Panc1 (cell line): ENCODE measurements around the gene FBP1. TPM values are rescaled to one million over a fixed set of nuclear protein-coding genes. Genes with fewer than 3 reads are reported as not detected.

Source experiments
- ATAC-seq: fragments of 200-7000 bp; cut with Tn5 transposase; 2 replicates; pipeline ENCODE4 v1.9.1; 2020; ENCODE audit warnings: mild to moderate bottlenecking, moderate library complexity
- BruUV-seq: library from RNA; stranded (reverse); fragments of 400-500 nt; replicated peaks from 2 replicates; lab custom pipeline; 2021; lab: Mats Ljungman, UMichigan
- CTCF ChIA-PET: fragments of 300-600 bp; sonication (Branson Sonifier 250); formaldehyde crosslinking; loops from one replicate; lab custom pipeline; 2022; ENCODE audit warnings: antibody characterized with exemption; lab: Charles Lee
- POLR2A ChIA-PET: fragments of 300-600 bp; sonication (Branson Sonifier 250); formaldehyde crosslinking; loops from one replicate; lab custom pipeline; 2022; ENCODE audit warnings: antibody characterized with exemption; lab: Charles Lee
- DNase-seq: peaks from one replicate; pipeline ENCODE4 v3.0.0-alpha.2; 2010; ENCODE audit warnings: low read depth, low spot score
- H3K27ac ChIP-seq: 2 replicates; pipeline ENCODE4 v1.5.1; 2011; ENCODE audit warnings: mild to moderate bottlenecking, low read length, inconsistent platforms
- H3K27me3 ChIP-seq: fragments of 200-500 bp; sonication (Bioruptor generic); 2 replicates; pipeline ENCODE4 v1.6.0; 2014; ENCODE audit warnings: low read length, inconsistent platforms; ENCODE audit not compliant: control insufficient read depth, insufficient read depth
- H3K36me3 ChIP-seq: fragments of 200-500 bp; sonication (Bioruptor generic); 2 replicates; pipeline ENCODE4 v1.5.1; 2014; ENCODE audit warnings: inconsistent platforms, mild to moderate bottlenecking, low read length, moderate library complexity; ENCODE audit not compliant: control insufficient read depth, insufficient read depth
- H3K4me1 ChIP-seq: 2 replicates; pipeline ENCODE4 v1.5.1; 2011; ENCODE audit warnings: inconsistent platforms, mild to moderate bottlenecking, low read length, moderate library complexity; ENCODE audit not compliant: control insufficient read depth, insufficient read depth
- H3K4me3 ChIP-seq, 2 experiments: 2 replicates each; pipeline ENCODE4 v1.5.1; 2011 to 2012; ENCODE audit warnings: low read depth in 2 of 2, low read length in 2 of 2, mild to moderate bottlenecking in 2 of 2, inconsistent platforms in 1 of 2, moderate library complexity in 1 of 2
- H3K9me3 ChIP-seq: fragments of 200-500 bp; sonication (Bioruptor generic); 2 replicates; pipeline ENCODE4 v1.5.1; 2014; ENCODE audit warnings: low read depth, mild to moderate bottlenecking, inconsistent platforms, low read length, moderate library complexity; ENCODE audit not compliant: control insufficient read depth, insufficient read depth
- POLR2AphosphoS5 ChIP-seq: IDR thresholded peaks from 2 replicates; pipeline ENCODE4 v1.6.1; 2012; ENCODE audit warnings: mild to moderate bottlenecking, low read depth, low read length, moderate library complexity
- SIN3A ChIP-seq: IDR thresholded peaks from 2 replicates; pipeline ENCODE4 v1.6.1; 2012; ENCODE audit warnings: low read depth, mild to moderate bottlenecking, low read length, moderate library complexity, borderline replicate concordance; ENCODE audit not compliant: insufficient read depth
- TCF7L2 ChIP-seq: IDR thresholded peaks from 2 replicates; pipeline ENCODE4 v1.6.1; 2011; ENCODE audit warnings: mild to moderate bottlenecking, low read depth, low read length, inconsistent platforms
- in situ Hi-C: cut with HindIII; loops from 2 replicates; pipeline ENCODE4 v1.10.0; 2016; ENCODE audit warnings: low sequenced_read_pairs, low pct_unique_long_range_greater_than_20kb
- intact Hi-C: fragments of 100-400 bp; cut with micrococcal nuclease; formaldehyde crosslinking; loops from one replicate; pipeline ENCODE4 v1.10.0; 2022; ENCODE audit not compliant: unreplicated experiment
- total RNA-seq: library from RNA; stranded (reverse); gene quantifications from one replicate; pipeline ENCODE4 v1.2.1, GENCODE V29; 2021; ENCODE audit not compliant: unreplicated experiment
- TF ChIP-seq, protein P1 (sequence below), 2 experiments: IDR thresholded peaks; 2 replicates each; pipeline ENCODE4 v1.6.1; 2011 to 2012; ENCODE audit warnings: low read depth in 2 of 2, control low read depth in 1 of 2, low read length in 1 of 2, mild to moderate bottlenecking in 1 of 2, moderate library complexity in 1 of 2; ENCODE audit not compliant: insufficient read depth in 1 of 2
- TF ChIP-seq, protein P2 (sequence below): fragments of 450-650 bp; IDR thresholded peaks from 2 replicates; pipeline ENCODE4 v1.5.1; 2017; ENCODE audit warnings: mild to moderate bottlenecking

FBP1 gene
- total RNA-seq, 1 experiment from 2014 or later = 0.36 TPM

DNA sequence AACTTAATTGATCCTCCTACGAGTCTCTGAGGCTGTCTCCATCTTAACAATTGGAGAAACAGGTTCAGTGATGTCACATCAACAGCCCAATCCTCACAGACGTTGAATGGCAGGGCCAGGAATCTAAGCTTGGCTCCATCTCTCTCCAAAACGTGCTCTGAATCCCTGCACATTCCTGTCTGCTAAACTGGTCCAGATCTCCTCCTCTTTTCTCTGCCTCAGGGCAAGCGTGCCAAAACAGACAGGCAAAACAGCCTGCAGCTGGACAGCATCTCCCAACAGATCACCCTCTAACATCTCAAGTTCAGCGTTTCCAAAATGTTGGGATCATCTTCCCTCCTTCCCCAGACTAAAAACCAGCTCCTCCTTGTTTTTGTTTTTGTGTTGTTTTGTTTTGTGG lies 6.6 kb downstream of the FBP1 start:
- H3K36me3 ChIP-seq = no peaks in the 10 kb centered on the region
- H3K4me1 ChIP-seq = no peaks in the 10 kb centered on the region
- no peaks in the 10 kb centered on the region for H3K9me3 ChIP-seq
- intact Hi-C loops = no loop called here
- H3K27ac ChIP-seq = no peak overlapping the region
- ATAC-seq = no peak
- no peak for TF ChIP-seq TCF7L2
- TF ChIP-seq, protein P1, sequence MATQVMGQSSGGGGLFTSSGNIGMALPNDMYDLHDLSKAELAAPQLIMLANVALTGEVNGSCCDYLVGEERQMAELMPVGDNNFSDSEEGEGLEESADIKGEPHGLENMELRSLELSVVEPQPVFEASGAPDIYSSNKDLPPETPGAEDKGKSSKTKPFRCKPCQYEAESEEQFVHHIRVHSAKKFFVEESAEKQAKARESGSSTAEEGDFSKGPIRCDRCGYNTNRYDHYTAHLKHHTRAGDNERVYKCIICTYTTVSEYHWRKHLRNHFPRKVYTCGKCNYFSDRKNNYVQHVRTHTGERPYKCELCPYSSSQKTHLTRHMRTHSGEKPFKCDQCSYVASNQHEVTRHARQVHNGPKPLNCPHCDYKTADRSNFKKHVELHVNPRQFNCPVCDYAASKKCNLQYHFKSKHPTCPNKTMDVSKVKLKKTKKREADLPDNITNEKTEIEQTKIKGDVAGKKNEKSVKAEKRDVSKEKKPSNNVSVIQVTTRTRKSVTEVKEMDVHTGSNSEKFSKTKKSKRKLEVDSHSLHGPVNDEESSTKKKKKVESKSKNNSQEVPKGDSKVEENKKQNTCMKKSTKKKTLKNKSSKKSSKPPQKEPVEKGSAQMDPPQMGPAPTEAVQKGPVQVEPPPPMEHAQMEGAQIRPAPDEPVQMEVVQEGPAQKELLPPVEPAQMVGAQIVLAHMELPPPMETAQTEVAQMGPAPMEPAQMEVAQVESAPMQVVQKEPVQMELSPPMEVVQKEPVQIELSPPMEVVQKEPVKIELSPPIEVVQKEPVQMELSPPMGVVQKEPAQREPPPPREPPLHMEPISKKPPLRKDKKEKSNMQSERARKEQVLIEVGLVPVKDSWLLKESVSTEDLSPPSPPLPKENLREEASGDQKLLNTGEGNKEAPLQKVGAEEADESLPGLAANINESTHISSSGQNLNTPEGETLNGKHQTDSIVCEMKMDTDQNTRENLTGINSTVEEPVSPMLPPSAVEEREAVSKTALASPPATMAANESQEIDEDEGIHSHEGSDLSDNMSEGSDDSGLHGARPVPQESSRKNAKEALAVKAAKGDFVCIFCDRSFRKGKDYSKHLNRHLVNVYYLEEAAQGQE (IDR thresholded peaks at IDR 0.05; ENCODE audit: insufficient read depth in 1 of 2, low read depth in 2 of 2, low read length in 1 of 2) = no peak
- TF ChIP-seq POLR2AphosphoS5 = no peak
- TF ChIP-seq SIN3A = no peak
- TF ChIP-seq, protein P2, sequence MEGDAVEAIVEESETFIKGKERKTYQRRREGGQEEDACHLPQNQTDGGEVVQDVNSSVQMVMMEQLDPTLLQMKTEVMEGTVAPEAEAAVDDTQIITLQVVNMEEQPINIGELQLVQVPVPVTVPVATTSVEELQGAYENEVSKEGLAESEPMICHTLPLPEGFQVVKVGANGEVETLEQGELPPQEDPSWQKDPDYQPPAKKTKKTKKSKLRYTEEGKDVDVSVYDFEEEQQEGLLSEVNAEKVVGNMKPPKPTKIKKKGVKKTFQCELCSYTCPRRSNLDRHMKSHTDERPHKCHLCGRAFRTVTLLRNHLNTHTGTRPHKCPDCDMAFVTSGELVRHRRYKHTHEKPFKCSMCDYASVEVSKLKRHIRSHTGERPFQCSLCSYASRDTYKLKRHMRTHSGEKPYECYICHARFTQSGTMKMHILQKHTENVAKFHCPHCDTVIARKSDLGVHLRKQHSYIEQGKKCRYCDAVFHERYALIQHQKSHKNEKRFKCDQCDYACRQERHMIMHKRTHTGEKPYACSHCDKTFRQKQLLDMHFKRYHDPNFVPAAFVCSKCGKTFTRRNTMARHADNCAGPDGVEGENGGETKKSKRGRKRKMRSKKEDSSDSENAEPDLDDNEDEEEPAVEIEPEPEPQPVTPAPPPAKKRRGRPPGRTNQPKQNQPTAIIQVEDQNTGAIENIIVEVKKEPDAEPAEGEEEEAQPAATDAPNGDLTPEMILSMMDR = no peak
- BruUV-seq = no TSS peak
- CTCF ChIA-PET = no interaction called here
- no peaks in the 10 kb centered on the region; the same call in 1 of the 2 replicates for H3K27me3 ChIP-seq
- in situ Hi-C loops = no loop called here
- H3K4me3 ChIP-seq = no peak overlapping the region
- DNase-seq = no peak
- POLR2A ChIA-PET = no interaction called here

DNA sequence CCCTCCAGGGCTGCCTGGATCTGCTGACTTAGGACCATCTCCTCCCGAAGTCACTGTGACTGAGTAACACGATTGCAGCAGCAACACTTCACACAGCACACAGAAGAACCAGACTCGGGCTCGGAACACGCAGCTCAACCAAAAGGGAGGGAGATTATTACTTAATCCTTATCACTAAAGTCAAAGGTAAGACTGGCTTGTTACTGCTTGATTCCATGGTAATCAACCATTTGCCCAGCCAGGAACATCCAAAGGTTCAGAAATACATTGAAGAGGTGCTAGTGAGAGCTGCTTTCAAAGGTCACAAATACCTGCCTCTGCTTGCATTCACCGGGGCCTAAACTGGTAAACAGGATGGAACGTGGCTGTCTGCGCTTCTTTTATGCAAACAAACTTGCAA lies 7.7 kb downstream of the FBP1 start:
- H3K27ac ChIP-seq = no peak overlapping the region
- H3K4me1 ChIP-seq = no peaks in the 10 kb centered on the region
- H3K4me3 ChIP-seq = no peak overlapping the region
- POLR2A ChIA-PET = no interaction called here
- no peaks in the 10 kb centered on the region for H3K36me3 ChIP-seq
- CTCF ChIA-PET = no interaction called here
- TF ChIP-seq, protein P2 = no peak
- TF ChIP-seq, protein P1 (IDR thresholded peaks at IDR 0.05; ENCODE audit: insufficient read depth in 1 of 2, low read depth in 2 of 2, low read length in 1 of 2) = no peak
- no peak for TF ChIP-seq POLR2AphosphoS5
- TF ChIP-seq SIN3A = no peak
- no peak for TF ChIP-seq TCF7L2
- intact Hi-C loops (no loop called here), in situ Hi-C loops (no loop called here)
- no peaks in the 10 kb centered on the region for H3K9me3 ChIP-seq
- no peaks in the 10 kb centered on the region; the same call in 1 of the 2 replicates for H3K27me3 ChIP-seq
- no peak for DNase-seq
- no peak for ATAC-seq
- no TSS peak for BruUV-seq
